Measurements from ENCODE around the gene ADCY4. TPM values are rescaled to one million over a fixed set of nuclear protein-coding genes. Genes with fewer than 3 reads are reported as not detected.

The ADCY4 gene
- total RNA-seq, 1 experiment from 2014 or later = 1.1 TPM

DNA sequence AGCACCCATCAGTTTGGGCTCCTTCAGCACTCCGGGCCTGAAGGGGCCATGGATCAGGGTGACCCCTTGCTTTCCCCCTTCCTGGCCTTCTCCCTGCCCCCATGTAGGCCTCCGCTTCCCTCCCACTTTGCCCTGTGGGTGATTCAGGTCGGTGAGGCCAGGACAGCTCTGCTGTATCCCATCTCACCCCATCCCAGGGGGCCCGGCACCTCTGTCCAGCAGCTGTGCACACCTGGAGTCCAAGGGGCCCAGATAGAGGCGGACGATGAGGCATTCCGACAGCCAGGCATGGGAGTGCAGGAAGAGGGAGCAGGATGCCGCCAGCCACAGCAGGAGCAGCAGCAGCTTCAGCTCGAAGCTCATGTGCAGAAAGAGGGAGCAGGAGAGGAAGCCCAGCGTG, 12.2 kb downstream of the ADCY4 start:
- H3K4me3 Mint-ChIP-seq = no peak overlapping the region
- ChIA-PET CTCF (interaction anchor here (0.6 to 3.9 kb wide), 4 partner anchors 10 to 109 kb away, joined by 3 to 22 read pairs (median 19); partner anchors contain the start of gene CIDEB), POLR2A (no interaction called here)
- no peak for ATAC-seq
- peaks cover 78% of the 10 kb centered on the region for H3K27me3 Mint-ChIP-seq (ENCODE audit: low read depth)
- DNase-seq (ENCODE audit: low spot score) = no peak
- H3K27ac Mint-ChIP-seq = no peak overlapping the region
- no peak for TF ChIP-seq SP1 (CRISPR knock-in tag; conservative IDR thresholded peaks at IDR 0.05)
- no peak for TF ChIP-seq NR3C1 (CRISPR knock-in tag; conservative IDR thresholded peaks at IDR 0.05; ENCODE audit: low read depth)
- TF ChIP-seq MXD4 (CRISPR knock-in tag; IDR thresholded peaks at IDR 0.05; ENCODE audit: borderline replicate concordance) = no peak
- no peak for TF ChIP-seq RELA (CRISPR knock-in tag; IDR thresholded peaks at IDR 0.05; ENCODE audit: borderline replicate concordance)
- no peak for TF ChIP-seq NR1H2 (CRISPR knock-in tag; IDR thresholded peaks at IDR 0.05)
- TF ChIP-seq TEAD4 (CRISPR knock-in tag; IDR thresholded peaks at IDR 0.05) = no peak
- TF ChIP-seq, protein P1, sequence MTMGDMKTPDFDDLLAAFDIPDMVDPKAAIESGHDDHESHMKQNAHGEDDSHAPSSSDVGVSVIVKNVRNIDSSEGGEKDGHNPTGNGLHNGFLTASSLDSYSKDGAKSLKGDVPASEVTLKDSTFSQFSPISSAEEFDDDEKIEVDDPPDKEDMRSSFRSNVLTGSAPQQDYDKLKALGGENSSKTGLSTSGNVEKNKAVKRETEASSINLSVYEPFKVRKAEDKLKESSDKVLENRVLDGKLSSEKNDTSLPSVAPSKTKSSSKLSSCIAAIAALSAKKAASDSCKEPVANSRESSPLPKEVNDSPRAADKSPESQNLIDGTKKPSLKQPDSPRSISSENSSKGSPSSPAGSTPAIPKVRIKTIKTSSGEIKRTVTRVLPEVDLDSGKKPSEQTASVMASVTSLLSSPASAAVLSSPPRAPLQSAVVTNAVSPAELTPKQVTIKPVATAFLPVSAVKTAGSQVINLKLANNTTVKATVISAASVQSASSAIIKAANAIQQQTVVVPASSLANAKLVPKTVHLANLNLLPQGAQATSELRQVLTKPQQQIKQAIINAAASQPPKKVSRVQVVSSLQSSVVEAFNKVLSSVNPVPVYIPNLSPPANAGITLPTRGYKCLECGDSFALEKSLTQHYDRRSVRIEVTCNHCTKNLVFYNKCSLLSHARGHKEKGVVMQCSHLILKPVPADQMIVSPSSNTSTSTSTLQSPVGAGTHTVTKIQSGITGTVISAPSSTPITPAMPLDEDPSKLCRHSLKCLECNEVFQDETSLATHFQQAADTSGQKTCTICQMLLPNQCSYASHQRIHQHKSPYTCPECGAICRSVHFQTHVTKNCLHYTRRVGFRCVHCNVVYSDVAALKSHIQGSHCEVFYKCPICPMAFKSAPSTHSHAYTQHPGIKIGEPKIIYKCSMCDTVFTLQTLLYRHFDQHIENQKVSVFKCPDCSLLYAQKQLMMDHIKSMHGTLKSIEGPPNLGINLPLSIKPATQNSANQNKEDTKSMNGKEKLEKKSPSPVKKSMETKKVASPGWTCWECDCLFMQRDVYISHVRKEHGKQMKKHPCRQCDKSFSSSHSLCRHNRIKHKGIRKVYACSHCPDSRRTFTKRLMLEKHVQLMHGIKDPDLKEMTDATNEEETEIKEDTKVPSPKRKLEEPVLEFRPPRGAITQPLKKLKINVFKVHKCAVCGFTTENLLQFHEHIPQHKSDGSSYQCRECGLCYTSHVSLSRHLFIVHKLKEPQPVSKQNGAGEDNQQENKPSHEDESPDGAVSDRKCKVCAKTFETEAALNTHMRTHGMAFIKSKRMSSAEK (CRISPR knock-in tag; IDR thresholded peaks at IDR 0.05; ENCODE audit: borderline replicate concordance) = no peak
- no peaks in the 10 kb centered on the region; the same call in 1 of the 2 replicates for H3K4me1 Mint-ChIP-seq
- H3K9me3 Mint-ChIP-seq = no peaks in the 10 kb centered on the region
- H3K36me3 Mint-ChIP-seq = no peaks in the 10 kb centered on the region

DNA sequence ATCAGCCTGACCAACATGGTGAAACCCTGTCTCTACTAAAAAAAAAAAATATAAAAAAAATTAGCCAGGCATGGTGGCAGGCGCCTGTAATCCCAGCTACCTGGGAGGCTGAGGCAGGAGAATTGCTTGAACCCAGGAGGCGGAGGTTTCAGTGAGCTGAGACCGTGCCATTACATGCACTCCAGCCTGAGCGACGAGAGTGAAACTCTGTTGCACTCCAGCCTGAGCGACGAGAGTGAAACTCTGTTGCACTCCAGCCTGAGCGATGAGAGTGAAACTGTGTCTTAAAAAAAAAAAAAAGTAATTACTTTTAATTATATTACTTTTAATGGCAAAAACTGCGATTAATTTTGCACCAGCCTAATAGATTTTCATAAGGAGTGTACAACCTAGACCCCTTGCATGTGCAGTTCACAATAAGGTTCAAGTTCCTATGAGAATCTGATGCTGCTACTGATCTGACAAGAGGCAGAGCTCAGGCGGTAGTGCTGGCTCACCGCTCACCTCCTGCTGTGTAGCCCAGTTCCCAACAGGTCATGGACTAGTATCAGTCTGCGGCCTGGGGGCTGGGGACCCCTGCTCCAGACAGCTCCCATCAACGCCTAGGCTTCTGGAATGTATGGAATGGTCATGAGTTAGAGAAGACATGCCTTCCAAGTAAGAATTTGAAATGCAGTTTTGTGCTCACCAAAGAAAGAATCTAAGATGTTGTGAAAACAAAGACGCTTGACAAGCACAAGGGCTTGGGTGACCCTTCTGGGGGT, 13.5 kb downstream of the ADCY4 start:
- DNase-seq (ENCODE audit: low spot score) (peak; percentile 42), ATAC-seq (no peak)
- Mint-ChIP-seq H3K4me3 (no peak overlapping the region), H3K27me3 (ENCODE audit: low read depth) (peaks cover 80% of the 10 kb centered on the region), H3K27ac (no peak overlapping the region), H3K4me1 (no peaks in the 10 kb centered on the region; the same call in 1 of the 2 replicates), H3K9me3 (no peaks in the 10 kb centered on the region), H3K36me3 (no peaks in the 10 kb centered on the region)
- ChIA-PET CTCF (interaction anchor here (0.9 to 3.9 kb wide), 5 partner anchors 12 to 110 kb away, joined by 3 to 22 read pairs (median 16); partner anchors contain the start of genes CIDEB and RABGGTA), POLR2A (no interaction called here)
- TF ChIP-seq MYBL2 (CRISPR knock-in tag; IDR thresholded peaks at IDR 0.05) (no peak), ZNF671 (CRISPR knock-in tag; IDR thresholded peaks at IDR 0.05) (no peak), ZNF121 (CRISPR knock-in tag; IDR thresholded peaks at IDR 0.05) (no peak), NR1H2 (CRISPR knock-in tag; IDR thresholded peaks at IDR 0.05) (no peak), ZNF232 (CRISPR knock-in tag; IDR thresholded peaks at IDR 0.05) (no peak), HMGA2 (CRISPR knock-in tag; IDR thresholded peaks at IDR 0.05) (no peak), GRHL2 (CRISPR knock-in tag; IDR thresholded peaks at IDR 0.05; ENCODE audit: insufficient replicate concordance, severe bottlenecking) (no peak), GABPB1 (CRISPR knock-in tag; IDR thresholded peaks at IDR 0.05) (no peak), NFE2L1 (CRISPR knock-in tag; IDR thresholded peaks at IDR 0.05) (no peak), ZNF396 (CRISPR knock-in tag; IDR thresholded peaks at IDR 0.05; ENCODE audit: borderline replicate concordance) (no peak), NR2C2 (CRISPR knock-in tag; IDR thresholded peaks at IDR 0.05) (no peak)
- TF ChIP-seq, protein P2, sequence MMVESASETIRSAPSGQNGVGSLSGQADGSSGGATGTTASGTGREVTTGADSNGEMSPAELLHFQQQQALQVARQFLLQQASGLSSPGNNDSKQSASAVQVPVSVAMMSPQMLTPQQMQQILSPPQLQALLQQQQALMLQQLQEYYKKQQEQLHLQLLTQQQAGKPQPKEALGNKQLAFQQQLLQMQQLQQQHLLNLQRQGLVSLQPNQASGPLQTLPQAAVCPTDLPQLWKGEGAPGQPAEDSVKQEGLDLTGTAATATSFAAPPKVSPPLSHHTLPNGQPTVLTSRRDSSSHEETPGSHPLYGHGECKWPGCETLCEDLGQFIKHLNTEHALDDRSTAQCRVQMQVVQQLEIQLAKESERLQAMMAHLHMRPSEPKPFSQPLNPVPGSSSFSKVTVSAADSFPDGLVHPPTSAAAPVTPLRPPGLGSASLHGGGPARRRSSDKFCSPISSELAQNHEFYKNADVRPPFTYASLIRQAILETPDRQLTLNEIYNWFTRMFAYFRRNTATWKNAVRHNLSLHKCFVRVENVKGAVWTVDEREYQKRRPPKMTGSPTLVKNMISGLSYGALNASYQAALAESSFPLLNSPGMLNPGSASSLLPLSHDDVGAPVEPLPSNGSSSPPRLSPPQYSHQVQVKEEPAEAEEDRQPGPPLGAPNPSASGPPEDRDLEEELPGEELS (CRISPR knock-in tag; IDR thresholded peaks at IDR 0.05) = no peak
- TF ChIP-seq, protein P3, sequence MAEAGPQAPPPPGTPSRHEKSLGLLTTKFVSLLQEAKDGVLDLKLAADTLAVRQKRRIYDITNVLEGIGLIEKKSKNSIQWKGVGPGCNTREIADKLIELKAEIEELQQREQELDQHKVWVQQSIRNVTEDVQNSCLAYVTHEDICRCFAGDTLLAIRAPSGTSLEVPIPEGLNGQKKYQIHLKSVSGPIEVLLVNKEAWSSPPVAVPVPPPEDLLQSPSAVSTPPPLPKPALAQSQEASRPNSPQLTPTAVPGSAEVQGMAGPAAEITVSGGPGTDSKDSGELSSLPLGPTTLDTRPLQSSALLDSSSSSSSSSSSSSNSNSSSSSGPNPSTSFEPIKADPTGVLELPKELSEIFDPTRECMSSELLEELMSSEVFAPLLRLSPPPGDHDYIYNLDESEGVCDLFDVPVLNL (CRISPR knock-in tag; IDR thresholded peaks at IDR 0.05; ENCODE audit: borderline replicate concordance, low read depth) = no peak
- TF ChIP-seq, protein P4, sequence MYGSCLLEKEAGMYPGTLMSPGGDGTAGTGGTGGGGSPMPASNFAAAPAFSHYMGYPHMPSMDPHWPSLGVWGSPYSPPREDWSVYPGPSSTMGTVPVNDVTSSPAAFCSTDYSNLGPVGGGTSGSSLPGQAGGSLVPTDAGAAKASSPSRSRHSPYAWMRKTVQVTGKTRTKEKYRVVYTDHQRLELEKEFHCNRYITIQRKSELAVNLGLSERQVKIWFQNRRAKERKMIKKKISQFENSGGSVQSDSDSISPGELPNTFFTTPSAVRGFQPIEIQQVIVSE (CRISPR knock-in tag; IDR thresholded peaks at IDR 0.05; ENCODE audit: borderline replicate concordance) = no peak
- TF ChIP-seq, protein P5, sequence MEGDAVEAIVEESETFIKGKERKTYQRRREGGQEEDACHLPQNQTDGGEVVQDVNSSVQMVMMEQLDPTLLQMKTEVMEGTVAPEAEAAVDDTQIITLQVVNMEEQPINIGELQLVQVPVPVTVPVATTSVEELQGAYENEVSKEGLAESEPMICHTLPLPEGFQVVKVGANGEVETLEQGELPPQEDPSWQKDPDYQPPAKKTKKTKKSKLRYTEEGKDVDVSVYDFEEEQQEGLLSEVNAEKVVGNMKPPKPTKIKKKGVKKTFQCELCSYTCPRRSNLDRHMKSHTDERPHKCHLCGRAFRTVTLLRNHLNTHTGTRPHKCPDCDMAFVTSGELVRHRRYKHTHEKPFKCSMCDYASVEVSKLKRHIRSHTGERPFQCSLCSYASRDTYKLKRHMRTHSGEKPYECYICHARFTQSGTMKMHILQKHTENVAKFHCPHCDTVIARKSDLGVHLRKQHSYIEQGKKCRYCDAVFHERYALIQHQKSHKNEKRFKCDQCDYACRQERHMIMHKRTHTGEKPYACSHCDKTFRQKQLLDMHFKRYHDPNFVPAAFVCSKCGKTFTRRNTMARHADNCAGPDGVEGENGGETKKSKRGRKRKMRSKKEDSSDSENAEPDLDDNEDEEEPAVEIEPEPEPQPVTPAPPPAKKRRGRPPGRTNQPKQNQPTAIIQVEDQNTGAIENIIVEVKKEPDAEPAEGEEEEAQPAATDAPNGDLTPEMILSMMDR (IDR thresholded peaks at IDR 0.05) = no peak

Data from WTC11 (cell line).